Gastrocnemius medialis (tissue), 4 donors: ENCODE results near the gene BCL2L13.

ENCODE experiments used
- POLR2A ChIP-seq, 2 donors: fragments of 450-650 bp; IDR thresholded peaks; one replicate each; pipeline ENCODE4 v1.6.1; 2017; ENCODE audit warnings: antibody characterized with exemption in 2 of 2, mild to moderate bottlenecking in 2 of 2, moderate library complexity in 2 of 2
- TF ChIP-seq, protein P1 (sequence below), 5 experiments: fragments of 450-650 bp in 3 of 5; fragments of 200-600 bp in 2 of 5; sonication (generic) in 2 of 5; IDR thresholded peaks in 4 of 5; conservative IDR thresholded peaks in 1 of 5; 1 replicate in 4 of 5; 2 replicates in 1 of 5; pipeline ENCODE4 v1.5.1; 2016 to 2019; ENCODE audit warnings: antibody characterized with exemption in 5 of 5, mild to moderate bottlenecking in 3 of 5, moderate library complexity in 3 of 5

GRCh38 chr22:17613280-17613679 lies 25.3 kb upstream of the BCL2L13 start:
- TF ChIP-seq, protein P1, sequence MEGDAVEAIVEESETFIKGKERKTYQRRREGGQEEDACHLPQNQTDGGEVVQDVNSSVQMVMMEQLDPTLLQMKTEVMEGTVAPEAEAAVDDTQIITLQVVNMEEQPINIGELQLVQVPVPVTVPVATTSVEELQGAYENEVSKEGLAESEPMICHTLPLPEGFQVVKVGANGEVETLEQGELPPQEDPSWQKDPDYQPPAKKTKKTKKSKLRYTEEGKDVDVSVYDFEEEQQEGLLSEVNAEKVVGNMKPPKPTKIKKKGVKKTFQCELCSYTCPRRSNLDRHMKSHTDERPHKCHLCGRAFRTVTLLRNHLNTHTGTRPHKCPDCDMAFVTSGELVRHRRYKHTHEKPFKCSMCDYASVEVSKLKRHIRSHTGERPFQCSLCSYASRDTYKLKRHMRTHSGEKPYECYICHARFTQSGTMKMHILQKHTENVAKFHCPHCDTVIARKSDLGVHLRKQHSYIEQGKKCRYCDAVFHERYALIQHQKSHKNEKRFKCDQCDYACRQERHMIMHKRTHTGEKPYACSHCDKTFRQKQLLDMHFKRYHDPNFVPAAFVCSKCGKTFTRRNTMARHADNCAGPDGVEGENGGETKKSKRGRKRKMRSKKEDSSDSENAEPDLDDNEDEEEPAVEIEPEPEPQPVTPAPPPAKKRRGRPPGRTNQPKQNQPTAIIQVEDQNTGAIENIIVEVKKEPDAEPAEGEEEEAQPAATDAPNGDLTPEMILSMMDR (IDR thresholded peaks at IDR 0.05 in 4 of 5, conservative IDR thresholded peaks at IDR 0.05 in 1 of 5): no peak
- no peak for TF ChIP-seq POLR2A (IDR thresholded peaks at IDR 0.05)
